Measurements from ENCODE around the gene FSTL4.

Gene FSTL4

DNA sequence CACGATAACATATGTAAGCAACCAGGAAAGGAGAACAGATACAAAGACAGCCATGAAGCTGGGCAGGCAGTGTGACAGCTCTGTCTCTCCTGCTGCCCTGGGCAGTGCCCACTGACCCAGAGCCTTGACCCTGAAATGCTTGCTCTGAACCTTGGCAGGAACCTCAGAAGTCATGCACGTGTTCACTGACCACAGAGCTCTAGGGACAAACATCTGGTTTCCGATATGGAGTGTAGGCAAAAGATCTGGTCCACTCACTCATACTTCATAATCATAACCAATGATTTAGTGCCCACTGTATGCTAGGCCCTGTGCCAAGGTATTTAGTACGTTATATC, 102.6 kb downstream of the FSTL4 start:
- no peaks in the 10 kb centered on the region for H3K27me3 ChIP-seq (ENCODE audit: insufficient read depth, low read length)
- no peak overlapping the region for H3K4me3 ChIP-seq (ENCODE audit: low read depth, low read length, poor library complexity, severe bottlenecking)
- TF ChIP-seq EZH2 (IDR thresholded peaks at IDR 0.05; ENCODE audit: borderline replicate concordance, low read length): no peak
- TF ChIP-seq, protein P1, sequence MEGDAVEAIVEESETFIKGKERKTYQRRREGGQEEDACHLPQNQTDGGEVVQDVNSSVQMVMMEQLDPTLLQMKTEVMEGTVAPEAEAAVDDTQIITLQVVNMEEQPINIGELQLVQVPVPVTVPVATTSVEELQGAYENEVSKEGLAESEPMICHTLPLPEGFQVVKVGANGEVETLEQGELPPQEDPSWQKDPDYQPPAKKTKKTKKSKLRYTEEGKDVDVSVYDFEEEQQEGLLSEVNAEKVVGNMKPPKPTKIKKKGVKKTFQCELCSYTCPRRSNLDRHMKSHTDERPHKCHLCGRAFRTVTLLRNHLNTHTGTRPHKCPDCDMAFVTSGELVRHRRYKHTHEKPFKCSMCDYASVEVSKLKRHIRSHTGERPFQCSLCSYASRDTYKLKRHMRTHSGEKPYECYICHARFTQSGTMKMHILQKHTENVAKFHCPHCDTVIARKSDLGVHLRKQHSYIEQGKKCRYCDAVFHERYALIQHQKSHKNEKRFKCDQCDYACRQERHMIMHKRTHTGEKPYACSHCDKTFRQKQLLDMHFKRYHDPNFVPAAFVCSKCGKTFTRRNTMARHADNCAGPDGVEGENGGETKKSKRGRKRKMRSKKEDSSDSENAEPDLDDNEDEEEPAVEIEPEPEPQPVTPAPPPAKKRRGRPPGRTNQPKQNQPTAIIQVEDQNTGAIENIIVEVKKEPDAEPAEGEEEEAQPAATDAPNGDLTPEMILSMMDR (IDR thresholded peaks at IDR 0.05; ENCODE audit: low read length): no peak
- no peaks in the 10 kb centered on the region for H3K36me3 ChIP-seq (ENCODE audit: insufficient read depth, low read length)
- no peaks in the 10 kb centered on the region for H3K9me2 ChIP-seq (ENCODE audit: low read depth, low read length)
- H4K20me1 ChIP-seq (ENCODE audit: insufficient read depth, low read length): no peaks in the 10 kb centered on the region
- H3F3A ChIP-seq (ENCODE audit: insufficient read depth, low read length): no peaks in the 10 kb centered on the region
- H3K4me1 ChIP-seq (ENCODE audit: insufficient read depth, low read length, severe bottlenecking): no peaks in the 10 kb centered on the region
- no peak overlapping the region for H3K4me2 ChIP-seq (ENCODE audit: low read length)
- H3K9me3 ChIP-seq (ENCODE audit: low read length): no peaks in the 10 kb centered on the region
- no peak overlapping the region for H2AFZ ChIP-seq (ENCODE audit: low read length)
- no peaks in the 10 kb centered on the region for H3K79me2 ChIP-seq (ENCODE audit: insufficient read depth, low read length)
- H3K27ac ChIP-seq (ENCODE audit: low read depth, low read length, poor library complexity, severe bottlenecking): no peak overlapping the region
- H3K9ac ChIP-seq (ENCODE audit: low read length): no peak overlapping the region

DNA sequence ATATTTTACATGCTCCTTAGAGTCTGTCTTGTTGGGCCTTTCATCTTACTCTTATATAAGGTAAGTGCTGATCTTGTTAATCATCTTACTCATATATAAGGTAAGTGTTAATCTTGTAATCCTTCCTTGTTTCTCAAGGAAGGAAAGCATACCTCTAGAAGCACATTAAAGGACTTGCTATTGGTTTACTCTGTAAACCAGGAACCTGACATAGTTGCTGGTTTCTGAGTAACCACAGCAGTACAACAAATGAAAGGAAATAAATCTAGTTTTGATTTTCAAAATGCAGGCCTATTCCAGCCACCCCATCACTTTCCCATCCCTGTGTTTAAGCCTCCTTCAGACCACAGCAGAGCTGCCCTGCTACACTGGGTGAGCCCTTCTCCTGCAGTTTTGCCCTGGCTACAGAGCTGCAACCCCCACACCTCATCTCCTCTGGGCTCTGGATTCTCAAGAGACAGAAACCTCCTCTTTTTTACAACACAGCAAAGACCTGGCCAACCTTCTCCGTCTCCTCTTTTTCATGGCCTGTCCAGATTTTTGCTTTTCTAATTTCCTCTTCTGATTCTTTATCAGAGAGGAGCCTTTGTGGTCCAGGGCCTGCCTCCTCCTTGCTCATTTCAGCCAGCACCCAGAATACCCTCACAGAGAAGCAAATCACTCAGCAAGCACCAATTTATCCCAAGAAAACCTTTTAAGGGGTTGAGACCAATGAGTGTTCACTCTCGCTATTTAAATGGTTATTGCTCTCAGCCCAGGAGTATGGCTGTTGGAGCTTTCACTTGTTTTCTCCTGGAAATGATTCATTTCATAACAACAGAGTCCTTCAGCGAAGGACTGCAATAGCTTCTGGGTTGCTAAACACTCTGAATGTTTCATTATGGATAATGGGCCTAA, 103.2 kb downstream of the FSTL4 start:
- no peaks in the 10 kb centered on the region for H4K20me1 ChIP-seq (ENCODE audit: insufficient read depth, low read length)
- no peaks in the 10 kb centered on the region for H3K36me3 ChIP-seq (ENCODE audit: insufficient read depth, low read length)
- no peaks in the 10 kb centered on the region for H3K27me3 ChIP-seq (ENCODE audit: insufficient read depth, low read length)
- H2AFZ ChIP-seq (ENCODE audit: low read length): no peak overlapping the region
- no peak overlapping the region for H3K9ac ChIP-seq (ENCODE audit: low read length)
- no peak overlapping the region for H3K4me2 ChIP-seq (ENCODE audit: low read length)
- no peak overlapping the region for H3K27ac ChIP-seq (ENCODE audit: low read depth, low read length, poor library complexity, severe bottlenecking)
- H3K4me1 ChIP-seq (ENCODE audit: insufficient read depth, low read length, severe bottlenecking): no peaks in the 10 kb centered on the region
- H3F3A ChIP-seq (ENCODE audit: insufficient read depth, low read length): no peaks in the 10 kb centered on the region
- TF ChIP-seq EZH2 (IDR thresholded peaks at IDR 0.05; ENCODE audit: borderline replicate concordance, low read length): no peak
- TF ChIP-seq, protein P1 (IDR thresholded peaks at IDR 0.05; ENCODE audit: low read length): no peak
- H3K4me3 ChIP-seq (ENCODE audit: low read depth, low read length, poor library complexity, severe bottlenecking): no peak overlapping the region
- no peaks in the 10 kb centered on the region for H3K9me3 ChIP-seq (ENCODE audit: low read length)
- no peaks in the 10 kb centered on the region for H3K79me2 ChIP-seq (ENCODE audit: insufficient read depth, low read length)
- no peaks in the 10 kb centered on the region for H3K9me2 ChIP-seq (ENCODE audit: low read depth, low read length)

DNA sequence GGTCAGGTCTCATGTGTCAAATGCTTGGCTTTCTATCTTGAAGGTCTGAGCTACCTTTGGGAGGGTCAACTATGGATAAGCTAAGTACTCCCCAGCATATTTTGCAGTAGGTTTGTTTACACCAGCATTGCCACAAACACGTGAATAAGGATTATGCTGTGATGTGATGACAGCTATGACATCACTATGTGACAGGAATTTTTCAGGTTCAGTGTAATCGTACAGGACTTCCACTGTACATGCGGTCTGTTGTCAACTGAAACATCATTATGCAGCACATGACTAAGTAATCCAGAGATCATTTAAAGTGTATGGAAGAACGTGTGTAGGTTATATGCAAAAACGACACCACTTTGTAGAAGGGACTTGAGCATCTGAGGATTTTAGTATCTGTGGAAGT, 104.0 kb downstream of the FSTL4 start:
- Histone ChIP-seq H3K4me1 (ENCODE audit: insufficient read depth, low read length, severe bottlenecking) (no peaks in the 10 kb centered on the region), H3K4me3 (ENCODE audit: low read depth, low read length, poor library complexity, severe bottlenecking) (no peak overlapping the region), H4K20me1 (ENCODE audit: insufficient read depth, low read length) (no peaks in the 10 kb centered on the region), H3F3A (ENCODE audit: insufficient read depth, low read length) (no peaks in the 10 kb centered on the region), H3K27me3 (ENCODE audit: insufficient read depth, low read length) (no peaks in the 10 kb centered on the region), H3K79me2 (ENCODE audit: insufficient read depth, low read length) (no peaks in the 10 kb centered on the region), H3K9ac (ENCODE audit: low read length) (no peak overlapping the region), H3K9me3 (ENCODE audit: low read length) (no peaks in the 10 kb centered on the region), H3K36me3 (ENCODE audit: insufficient read depth, low read length) (no peaks in the 10 kb centered on the region), H2AFZ (ENCODE audit: low read length) (no peak overlapping the region), H3K27ac (ENCODE audit: low read depth, low read length, poor library complexity, severe bottlenecking) (no peak overlapping the region), H3K9me2 (ENCODE audit: low read depth, low read length) (no peaks in the 10 kb centered on the region), H3K4me2 (ENCODE audit: low read length) (no peak overlapping the region)
- TF ChIP-seq, protein P1 (IDR thresholded peaks at IDR 0.05; ENCODE audit: low read length): no peak
- TF ChIP-seq EZH2 (IDR thresholded peaks at IDR 0.05; ENCODE audit: borderline replicate concordance, low read length): no peak
